Psoas muscle (tissue), 8 donors: Measurements from ENCODE around the gene ANO7. TPM values are rescaled to one million over a fixed set of nuclear protein-coding genes. Genes with fewer than 3 reads are reported as not detected.

Experiments used
- ATAC-seq, 4 donors: fragments of 200-7000 bp; cut with Tn5 transposase; one replicate each; pipeline ENCODE4 v1.9.1; 2020; ENCODE audit warnings: moderate library complexity in 3 of 4, mild to moderate bottlenecking in 2 of 4
- DNase-seq, 2 donors: peaks; one replicate each; pipeline ENCODE4 v3.0.0-alpha.2; 2020
- H3K27ac ChIP-seq: fragments of 200-600 bp; one replicate; pipeline ENCODE4 v1.8.0; 2022
- H3K27me3 ChIP-seq, 3 donors: fragments of 200-600 bp in 1 of 3; one replicate each; pipeline versions ENCODE4 v1.6.1 to v1.8.0; 2013 to 2022; ENCODE audit warnings: low read length in 2 of 3, mild to moderate bottlenecking in 2 of 3, moderate library complexity in 1 of 3; ENCODE audit not compliant: insufficient read depth in 3 of 3
- H3K36me3 ChIP-seq, 2 donors: fragments of 200-600 bp in 1 of 2; one replicate each; pipeline versions ENCODE4 v1.6.1 to v1.8.0; 2013 to 2022; ENCODE audit warnings: low read depth in 1 of 2, mild to moderate bottlenecking in 1 of 2, moderate library complexity in 1 of 2; ENCODE audit not compliant: insufficient read depth in 1 of 2
- H3K4me1 ChIP-seq: fragments of 200-600 bp; one replicate; pipeline ENCODE4 v1.8.0; 2022
- H3K4me3 ChIP-seq: fragments of 200-600 bp; one replicate; pipeline ENCODE4 v1.8.0; 2022; ENCODE audit warnings: mild to moderate bottlenecking
- H3K9me3 ChIP-seq: fragments of 200-600 bp; one replicate; pipeline ENCODE4 v1.8.0; 2022
- CTCF ChIP-seq: fragments of 200-600 bp; IDR thresholded peaks from one replicate; pipeline ENCODE4 v1.8.0; 2022; ENCODE audit warnings: antibody characterized with exemption
- WGBS, 3 donors: extraction: QIAGEN DNeasy Blood & Tissue Kit; methylation state at CpG; one replicate each; pipeline versions ENCODE4 v1.1.6 to v1.1.7; 2013; 5-methylcytosine and 5-hydroxymethylcytosine counted together
- intact Hi-C, 2 donors: fragments of 100-400 bp; cut with DNase I; formaldehyde crosslinking; loops; one replicate each; pipeline versions ENCODE4 v1.11.0 to v1.14.2; 2022
- polyA plus RNA-seq, 3 donors: library from polyadenylated mRNA; stranded (reverse); fragments of 200-250 nt; gene quantifications; one replicate each; pipeline ENCODE4 v1.2.3, GENCODE V29; 2013
- total RNA-seq, 4 donors: library from RNA; stranded (reverse); fragmentation: NEBNext Ultra II Directional in 2 of 4; extraction: Animal tissue kit (Norgen Biotek cat#: 25700) in 2 of 4; gene quantifications; one replicate each; pipeline versions ENCODE4 v1.2.1 to v1.2.4, GENCODE V29; 2021 to 2023
- donor health status: healthy with polysubstance abuse.
- donor health status: DM: no; HTN: no; CAD: no; lungs with moderate emphysema.
- donor health status: Bipolar disorder and iron deficiency.
- donor health status: healthy.
- donor health status: DM: yes; HTN: yes; CAD: no.
- donor health status: DM: no; HTN: no; CAD: no.
- donor health status: DM: no; HTN: no; CAD: no.
- donor health status: DM: yes; HTN: yes; CAD: no.

Gene ANO7
- total and polyA plus RNA-seq, 7 donors = 0.22 to 1.8 (median 0.47) TPM

- intact Hi-C loops = loop anchor here in 1 of 2 donors (5.0 to 10.0 kb wide), 2 partner anchors 45 to 337 kb away; no protein-coding TSS in a partner anchor
- no peak for DNase-seq
- no peaks in the 10 kb centered on the region for H3K9me3 ChIP-seq
- 79 to 84% (median 79%) methylated on average over 12 of the region's 12 CpGs for WGBS, 3 donors
- H3K4me1 ChIP-seq = peaks cover 36% of the 10 kb centered on the region
- H3K4me3 ChIP-seq = no peak overlapping the region
- H3K27ac ChIP-seq = no peak overlapping the region
- H3K27me3 ChIP-seq = no peaks in the 10 kb centered on the region
- no peak for ATAC-seq
- peaks cover 3 to 63% of the 10 kb centered on the region in 2 donors for H3K36me3 ChIP-seq
- no peak for TF ChIP-seq CTCF
Observed at GRCh38 chr2:241267249-241268067, 79.0 kb downstream of the ANO7 start.

- H3K9me3 ChIP-seq = no peaks in the 10 kb centered on the region
- no peak for ATAC-seq
- intact Hi-C loops = loop anchor here in 1 of 2 donors (5.0 to 10.0 kb wide), 2 partner anchors 46 to 336 kb away; no protein-coding TSS in a partner anchor
- peak overlapping the region; percentile 24 for H3K27ac ChIP-seq
- peaks cover 38% of the 10 kb centered on the region for H3K4me1 ChIP-seq
- TF ChIP-seq CTCF = no peak
- H3K27me3 ChIP-seq = no peaks in the 10 kb centered on the region
- H3K36me3 ChIP-seq = peaks cover 0 to 55% of the 10 kb centered on the region in 2 donors
- no peak overlapping the region for H3K4me3 ChIP-seq
- 65 to 74% (median 67%) methylated on average over 7 of the region's 7 CpGs for WGBS, 3 donors
- no peak for DNase-seq
Observed at GRCh38 chr2:241268306-241268705, 79.8 kb downstream of the ANO7 start.

DNA sequence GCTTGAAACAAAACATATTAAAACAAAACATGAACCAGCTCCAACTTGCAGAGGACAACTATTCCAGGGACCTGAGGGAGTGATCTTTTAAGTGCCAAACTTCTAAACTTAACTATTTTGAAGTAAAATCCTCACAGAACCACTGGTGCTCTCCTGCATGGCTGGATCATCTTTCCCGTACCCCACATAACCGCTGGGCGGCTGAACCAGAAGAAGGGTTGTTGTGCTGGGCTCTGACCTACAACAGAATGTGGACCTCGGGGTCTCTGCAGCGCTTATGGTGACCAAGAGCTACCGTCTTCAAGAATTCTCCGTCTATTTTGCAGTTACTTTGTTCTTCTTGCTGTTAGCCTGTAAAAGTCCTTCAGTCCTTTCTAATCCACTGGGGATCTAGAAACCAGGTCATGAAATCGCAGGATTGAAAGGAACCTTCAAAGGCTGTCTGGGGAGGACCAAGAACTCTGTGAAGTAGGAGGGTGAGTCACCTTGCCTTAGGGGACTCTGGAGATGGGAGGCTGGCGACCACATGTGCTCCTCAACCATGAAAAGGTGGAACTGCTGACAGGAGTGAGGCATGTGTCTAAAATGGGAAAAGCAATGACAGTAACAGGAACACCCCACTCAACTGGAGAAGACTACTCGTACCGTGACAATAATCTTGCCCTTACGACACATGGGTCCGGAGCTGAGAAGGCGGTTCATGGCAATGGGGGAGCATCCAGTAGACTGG lies 80.4 kb downstream of the ANO7 start:
- peaks cover 0 to 49% of the 10 kb centered on the region in 2 donors for H3K36me3 ChIP-seq
- DNase-seq (no peak), ATAC-seq (peak; percentile 62 to 71 (median 64))
- peaks cover 41% of the 10 kb centered on the region for H3K4me1 ChIP-seq
- H3K27ac ChIP-seq = peak overlapping the region; percentile 24
- 75 to 89% (median 80%) methylated on average over 14 of the region's 14 CpGs for WGBS, 3 donors
- no peaks in the 10 kb centered on the region for H3K27me3 ChIP-seq
- TF ChIP-seq CTCF = no peak
- no peaks in the 10 kb centered on the region for H3K9me3 ChIP-seq
- no peak overlapping the region for H3K4me3 ChIP-seq
- intact Hi-C loops = loop anchor here in 1 of 2 donors (5.0 to 10.0 kb wide), 2 partner anchors 47 to 336 kb away; no protein-coding TSS in a partner anchor

DNA sequence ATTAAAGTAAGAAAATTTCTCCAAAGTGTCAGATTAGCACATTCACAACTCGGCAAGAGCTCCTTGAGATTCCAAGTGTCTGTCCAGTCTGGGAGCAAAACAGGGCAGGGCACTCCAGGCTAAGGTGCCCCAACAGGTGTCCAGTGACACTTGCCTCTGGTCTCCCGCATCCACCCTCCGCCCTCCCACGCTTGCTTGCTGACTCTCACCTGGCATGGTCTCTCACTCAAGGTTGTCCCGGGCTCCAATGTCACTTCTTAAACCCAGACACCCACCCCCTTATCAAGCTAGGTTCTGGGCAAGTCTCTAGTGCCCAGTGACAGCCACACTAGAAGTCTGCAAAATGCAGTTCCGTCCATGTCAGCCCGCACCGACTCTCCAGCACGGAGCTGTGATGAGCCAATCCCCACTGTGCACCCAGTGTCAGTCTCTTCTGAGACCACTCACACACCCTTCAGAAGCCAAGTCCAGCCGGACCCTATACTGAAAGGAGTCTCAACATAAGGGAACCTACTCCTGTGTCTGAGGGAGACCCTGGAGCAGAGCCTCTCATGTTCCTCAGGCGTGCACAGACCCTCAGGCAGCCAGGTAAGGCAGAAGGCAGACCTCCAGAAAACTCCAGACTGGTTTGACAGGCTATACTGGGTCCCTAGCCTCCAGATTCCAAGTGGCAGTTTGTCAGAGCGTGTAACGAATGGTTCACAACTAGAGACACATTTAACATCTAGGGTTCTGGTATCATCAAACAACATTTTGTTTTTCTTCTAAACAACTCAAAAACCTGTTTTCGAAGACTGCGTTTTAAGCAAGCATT lies 81.4 kb downstream of the ANO7 start:
- Histone ChIP-seq H3K36me3 (peaks cover 0 to 39% of the 10 kb centered on the region in 2 donors), H3K9me3 (peaks cover under 1% of the 10 kb centered on the region), H3K4me1 (peaks cover 41% of the 10 kb centered on the region), H3K27ac (peak overlapping the region; percentile 24), H3K4me3 (no peak overlapping the region), H3K27me3 (no peaks in the 10 kb centered on the region)
- intact Hi-C loops = loop anchor here (5.0 to 10.0 kb wide), 4 partner anchors 47 to 335 kb away; partner anchors contain the start of genes HDLBP (in 1 of the 2) and SEPTIN2 (in 1 of the 2)
- 52 to 66% (median 55%) methylated on average over 15 of the region's 15 CpGs for WGBS, 3 donors
- ATAC-seq (peak; percentile 22 to 53 (median 28)), DNase-seq (no peak)
- no peak for TF ChIP-seq CTCF
